Thyroid gland (tissue), 4 donors: ENCODE measurements around the gene DHX16. TPM values are rescaled to one million over a fixed set of nuclear protein-coding genes. Genes with fewer than 3 reads are reported as not detected.

ENCODE experiments used
- DNase-seq, 2 donors: peaks; one replicate each; pipeline ENCODE4 v3.0.0-alpha.2; 2019
- H3K27ac ChIP-seq, 3 donors: fragments of 200-600 bp; sonication (generic); 1 replicate in 2 of 3; 2 replicates in 1 of 3; pipeline ENCODE4 v1.5.1; 2016 to 2019; ENCODE audit warnings: mild to moderate bottlenecking in 1 of 3, moderate library complexity in 1 of 3
- H3K27me3 ChIP-seq: fragments of 200-600 bp; sonication (generic); one replicate; pipeline ENCODE4 v1.5.1; 2019
- H3K36me3 ChIP-seq, 2 donors: fragments of 200-600 bp; sonication (generic); one replicate each; pipeline ENCODE4 v1.5.1; 2016 to 2019
- H3K4me1 ChIP-seq, 2 donors: fragments of 200-600 bp; sonication (generic); one replicate each; pipeline ENCODE4 v1.5.1; 2017 to 2019
- H3K4me3 ChIP-seq, 3 donors: fragments of 200-600 bp; sonication (generic); replicated peaks in 1 of 3; 1 replicate in 2 of 3; 2 replicates in 1 of 3; pipeline ENCODE4 v1.5.1; 2016; ENCODE audit warnings: mild to moderate bottlenecking in 1 of 3
- H3K9me3 ChIP-seq: fragments of 200-600 bp; sonication (generic); one replicate; pipeline ENCODE4 v1.5.1; 2017
- POLR2A ChIP-seq, 2 donors: fragments of 450-650 bp; IDR thresholded peaks; one replicate each; pipeline ENCODE4 v1.6.1; 2017; ENCODE audit warnings: antibody characterized with exemption in 2 of 2, mild to moderate bottlenecking in 2 of 2, moderate library complexity in 1 of 2
- WGBS, 2 donors: methylation state at CpG; one replicate each; pipeline ENCODE4 v1.1.5; 2017; 5-methylcytosine and 5-hydroxymethylcytosine counted together
- intact Hi-C: fragments of 100-400 bp; cut with DNase I; formaldehyde crosslinking; loops from one replicate; pipeline ENCODE4 v1.15.1; 2023
- total RNA-seq, 4 donors: library from RNA; depleted of rRNA; stranded (reverse); fragments of >200 nt; gene quantifications; one replicate each; pipeline ENCODE4 v1.2.3, GENCODE V29; 2016
- TF ChIP-seq, protein P1 (sequence below), 6 experiments: fragments of 200-600 bp in 3 of 6; fragments of 450-650 bp in 3 of 6; sonication (generic) in 3 of 6; IDR thresholded peaks; one replicate each; pipeline ENCODE4 v1.5.1; 2016 to 2019; ENCODE audit warnings: antibody characterized with exemption in 6 of 6, mild to moderate bottlenecking in 2 of 6, inconsistent platforms in 1 of 6, moderate library complexity in 1 of 6

The DHX16 gene
- total RNA-seq, 4 donors from 2014 or later = 25.6 to 38.8 (median 28.2) TPM

DNA sequence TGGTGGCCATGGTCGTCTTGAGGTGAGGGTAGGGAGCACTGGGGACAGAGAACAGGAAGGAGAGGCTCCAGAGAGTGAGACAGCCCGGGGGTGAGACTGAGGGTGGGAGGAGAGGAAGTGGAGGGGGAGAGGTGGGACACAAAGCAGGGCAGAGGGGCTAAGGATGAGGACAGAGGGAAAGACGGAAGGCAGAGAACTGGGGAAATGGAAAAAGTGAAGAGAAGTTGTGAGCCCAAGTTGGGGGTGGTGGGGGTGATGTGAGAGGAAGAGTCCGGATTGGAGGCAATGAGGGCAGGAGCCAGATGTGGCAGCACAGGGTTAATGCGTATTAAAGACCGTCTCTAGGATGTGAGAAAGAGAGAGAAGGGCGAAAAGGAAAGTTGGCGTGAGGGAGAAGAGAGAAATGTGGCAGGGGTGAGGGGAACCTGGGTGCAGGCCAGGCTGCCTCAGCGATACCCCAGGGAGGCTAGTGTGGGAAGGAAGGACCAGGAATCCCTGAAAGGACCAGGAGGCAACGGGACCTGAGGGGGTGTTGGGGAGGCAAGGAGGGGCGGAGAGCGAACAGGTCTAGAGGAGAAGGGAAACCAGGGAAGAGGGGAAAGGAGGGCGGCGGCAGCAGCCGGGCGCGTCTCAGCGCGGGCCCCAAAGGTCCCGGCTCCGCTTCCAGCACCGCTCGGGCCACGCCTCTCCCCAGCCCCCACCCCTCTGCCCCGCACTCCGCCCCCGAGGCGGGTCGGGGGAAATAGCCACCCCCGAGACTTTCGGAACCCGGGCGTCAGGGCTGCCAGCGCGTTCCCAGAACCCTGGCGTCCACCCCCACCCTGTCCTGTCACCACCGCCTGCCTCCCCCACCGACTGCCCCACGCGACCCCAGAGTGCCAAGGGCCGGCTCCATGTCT lies 13.5 kb upstream of the DHX16 start, which contains the start of gene PPP1R18:
PPP1R18 (minus strand) TSS at position 637 of the 899 bp plus-strand sequence; CDS start at position 10, 627 bp downstream.
- H3K4me1 ChIP-seq = peaks cover 28 to 56% of the 10 kb centered on the region in 2 donors
- WGBS, 2 donors = 6 to 8% methylated on average over 24 to 26 of the region's 41 CpGs

DNA sequence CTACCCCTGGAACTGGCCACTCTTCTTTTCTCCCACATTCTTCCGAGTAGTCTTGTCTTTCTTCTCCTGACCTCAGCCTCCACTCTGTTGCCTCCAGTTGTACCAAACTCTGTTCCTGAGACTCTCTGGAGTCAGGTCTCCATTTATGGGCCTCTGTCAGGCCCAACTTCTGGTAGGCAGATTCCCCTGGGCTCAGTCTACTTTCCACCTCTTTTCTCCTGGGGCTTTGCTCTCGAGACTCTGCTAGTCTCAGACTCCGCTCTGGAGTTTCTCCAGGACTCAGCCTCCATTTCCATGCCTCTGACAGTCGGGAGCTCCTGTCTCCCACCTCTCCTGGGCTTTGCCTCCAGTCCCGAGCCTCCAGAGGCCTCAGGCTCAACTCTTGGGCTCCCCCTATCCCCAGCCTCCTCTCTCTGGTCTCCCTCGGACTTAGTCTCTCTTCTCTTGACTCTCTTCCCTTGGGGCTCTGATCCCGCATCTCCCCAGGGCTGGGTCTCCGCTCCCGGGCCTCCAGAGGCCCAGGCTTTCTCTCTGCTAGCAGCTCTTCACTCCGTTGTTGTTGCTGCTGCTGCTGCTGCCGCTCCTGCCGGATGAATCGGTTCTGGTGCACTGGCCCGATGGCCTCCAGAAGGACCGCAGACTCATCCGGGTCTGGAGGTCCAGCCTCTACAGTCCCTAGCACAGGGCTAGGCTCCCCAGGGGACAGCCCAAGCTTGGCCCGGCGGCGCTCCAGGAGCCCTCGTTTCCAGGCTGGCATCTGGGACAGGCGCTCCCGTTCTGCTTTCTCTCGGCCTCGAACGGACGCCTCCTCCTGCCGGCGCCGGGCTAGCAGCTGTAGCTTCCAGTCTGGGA lies 12.6 kb upstream of the DHX16 start:
- Histone ChIP-seq H3K4me3 (peak overlapping the region in 1 of 3 donors; percentile 81), H3K27me3 (no peaks in the 10 kb centered on the region), H3K4me1 (peaks cover 24 to 52% of the 10 kb centered on the region in 2 donors), H3K27ac (peak overlapping the region; percentile 93 to 98 (median 95)), H3K9me3 (no peaks in the 10 kb centered on the region), H3K36me3 (no peaks in the 10 kb centered on the region)
- intact Hi-C loops = no loop called here
- TF ChIP-seq, protein P1, sequence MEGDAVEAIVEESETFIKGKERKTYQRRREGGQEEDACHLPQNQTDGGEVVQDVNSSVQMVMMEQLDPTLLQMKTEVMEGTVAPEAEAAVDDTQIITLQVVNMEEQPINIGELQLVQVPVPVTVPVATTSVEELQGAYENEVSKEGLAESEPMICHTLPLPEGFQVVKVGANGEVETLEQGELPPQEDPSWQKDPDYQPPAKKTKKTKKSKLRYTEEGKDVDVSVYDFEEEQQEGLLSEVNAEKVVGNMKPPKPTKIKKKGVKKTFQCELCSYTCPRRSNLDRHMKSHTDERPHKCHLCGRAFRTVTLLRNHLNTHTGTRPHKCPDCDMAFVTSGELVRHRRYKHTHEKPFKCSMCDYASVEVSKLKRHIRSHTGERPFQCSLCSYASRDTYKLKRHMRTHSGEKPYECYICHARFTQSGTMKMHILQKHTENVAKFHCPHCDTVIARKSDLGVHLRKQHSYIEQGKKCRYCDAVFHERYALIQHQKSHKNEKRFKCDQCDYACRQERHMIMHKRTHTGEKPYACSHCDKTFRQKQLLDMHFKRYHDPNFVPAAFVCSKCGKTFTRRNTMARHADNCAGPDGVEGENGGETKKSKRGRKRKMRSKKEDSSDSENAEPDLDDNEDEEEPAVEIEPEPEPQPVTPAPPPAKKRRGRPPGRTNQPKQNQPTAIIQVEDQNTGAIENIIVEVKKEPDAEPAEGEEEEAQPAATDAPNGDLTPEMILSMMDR (IDR thresholded peaks at IDR 0.05) = no peak
- no peak for TF ChIP-seq POLR2A (IDR thresholded peaks at IDR 0.05)
- DNase-seq = no peak
- WGBS, 2 donors = 60 to 67% methylated on average over 28 to 29 of the region's 29 CpGs

More for the DNA sequence above, 13.5 kb upstream of the DHX16 start, which contains the start of gene PPP1R18:
- no peaks in the 10 kb centered on the region for H3K36me3 ChIP-seq
- intact Hi-C loops = no loop called here
- H3K27ac ChIP-seq = peak within 1 kb of the TSS; percentile 93 to 98 (median 95)
- H3K4me3 ChIP-seq = peak within 1 kb of the TSS; percentile 70 to 84 (median 81)
- H3K27me3 ChIP-seq = no peaks in the 10 kb centered on the region
- TF ChIP-seq, protein P1 (IDR thresholded peaks at IDR 0.05) = no peak
- peak in 1 of 2 donors; percentile 38 for TF ChIP-seq POLR2A (IDR thresholded peaks at IDR 0.05)
- H3K9me3 ChIP-seq = no peaks in the 10 kb centered on the region
- peak; percentile 74 to 76 for DNase-seq

DNA sequence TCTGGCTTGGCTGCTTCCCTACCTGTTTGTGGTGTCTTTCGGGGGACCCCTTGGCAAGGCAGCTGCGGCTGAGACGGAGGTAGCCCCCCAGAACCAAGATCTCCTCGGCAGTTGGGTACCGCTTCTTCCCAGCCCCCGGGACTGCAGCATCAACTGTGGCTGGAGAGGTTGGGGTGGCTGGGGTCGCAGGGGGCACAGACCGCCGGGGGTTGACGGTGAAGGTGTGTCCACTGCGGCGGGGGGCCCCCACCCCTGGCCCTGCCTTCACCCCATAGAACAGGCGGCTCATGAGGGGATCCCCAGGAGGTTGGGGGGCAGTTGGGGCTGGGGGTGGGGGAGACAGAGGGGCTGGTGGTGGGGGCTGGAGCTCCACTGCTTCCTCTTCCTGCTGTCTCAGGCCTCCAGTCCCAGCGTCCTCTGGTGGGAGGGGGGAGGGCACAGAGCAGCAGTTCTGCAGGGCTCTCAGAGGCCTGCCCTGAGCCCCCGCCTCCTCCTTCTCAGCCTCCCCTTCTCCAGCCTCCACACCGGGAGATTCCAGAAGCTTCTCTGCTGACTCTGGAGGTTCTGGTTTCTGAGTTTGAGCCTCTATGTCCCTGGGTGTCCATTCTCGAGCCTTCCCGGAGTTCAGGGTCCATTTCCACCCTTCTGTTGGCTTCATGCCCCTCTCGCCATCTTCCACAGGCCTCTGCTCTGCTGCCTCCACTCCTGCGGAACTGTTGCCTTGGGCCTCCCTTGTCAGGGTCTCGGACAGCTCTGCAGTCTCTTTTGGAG lies 11.8 kb upstream of the DHX16 start:
- H3K36me3 ChIP-seq = no peaks in the 10 kb centered on the region
- intact Hi-C loops = no loop called here
- DNase-seq = no peak
- H3K27me3 ChIP-seq = no peaks in the 10 kb centered on the region
- H3K4me1 ChIP-seq = peaks cover 20 to 52% of the 10 kb centered on the region in 2 donors
- peak overlapping the region in 1 of 3 donors; percentile 81 for H3K4me3 ChIP-seq
- WGBS, 2 donors = 50 to 68% methylated on average over 13 to 19 of the region's 21 CpGs
- no peaks in the 10 kb centered on the region for H3K9me3 ChIP-seq
- peak overlapping the region; percentile 93 to 98 (median 95) for H3K27ac ChIP-seq
- TF ChIP-seq, protein P1 (IDR thresholded peaks at IDR 0.05) = no peak
- no peak for TF ChIP-seq POLR2A (IDR thresholded peaks at IDR 0.05)

DNA sequence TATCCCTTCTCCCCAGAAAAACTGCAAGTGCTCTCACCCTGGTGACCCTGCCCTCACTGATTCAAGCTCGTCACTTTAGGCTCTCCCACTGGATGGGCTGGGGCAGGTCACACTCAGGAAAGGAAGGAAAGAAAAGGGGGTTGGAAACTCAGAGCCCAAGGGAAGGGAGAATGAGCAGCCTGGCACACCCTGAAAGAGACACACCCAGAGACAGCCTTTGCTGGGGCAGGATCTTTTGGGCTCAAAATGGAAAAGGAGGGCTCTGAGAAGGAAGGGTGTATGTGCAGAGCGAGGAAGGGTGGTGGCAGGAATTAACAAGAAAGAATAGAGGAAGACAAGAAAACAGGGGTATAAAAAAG lies 11.2 kb upstream of the DHX16 start:
- H3K27me3 ChIP-seq = no peaks in the 10 kb centered on the region
- H3K4me3 ChIP-seq = peak overlapping the region in 1 of 3 donors; percentile 81
- DNase-seq = no peak
- no peaks in the 10 kb centered on the region for H3K9me3 ChIP-seq
- H3K27ac ChIP-seq = peak overlapping the region; percentile 60 to 98 (median 93)
- WGBS, 2 donors = 46 to 68% methylated on average over 2 of the region's 2 CpGs
- intact Hi-C loops = no loop called here
- no peaks in the 10 kb centered on the region for H3K36me3 ChIP-seq
- H3K4me1 ChIP-seq = peaks cover 20 to 53% of the 10 kb centered on the region in 2 donors
- TF ChIP-seq, protein P1 (IDR thresholded peaks at IDR 0.05) = no peak
- TF ChIP-seq POLR2A (IDR thresholded peaks at IDR 0.05) = no peak
